OCI-LY7 (cell line): ENCODE measurements around the gene STRBP. TPM values are rescaled to one million over a fixed set of nuclear protein-coding genes. Genes with fewer than 3 reads are reported as not detected.
"Not testable (repeated sequence)": the region's sequence is repeated elsewhere in the genome, so short reads cannot be mapped to it uniquely, and the experiment has no call there.

Experiments
- BruUV-seq: library from RNA; stranded (reverse); fragments of 400-500 nt; replicated peaks from 2 replicates; lab custom pipeline; 2021; lab: Mats Ljungman, UMichigan
- CTCF ChIA-PET: fragments of 300-600 bp; sonication (Branson Sonifier 250); formaldehyde crosslinking; loops from one replicate; lab custom pipeline; 2022; ENCODE audit warnings: antibody characterized with exemption; ENCODE audit not compliant: unreplicated experiment; lab: Charles Lee
- POLR2A ChIA-PET: fragments of 300-600 bp; sonication (Branson Sonifier 250); formaldehyde crosslinking; loops from one replicate; lab custom pipeline; 2022; ENCODE audit warnings: antibody characterized with exemption; lab: Charles Lee
- DNase-seq: peaks from one replicate; pipeline ENCODE4 v3.0.0-alpha.2; 2015; ENCODE audit warnings: low spot score
- H2AFZ ChIP-seq: fragments of 200-600 bp; sonication (generic), shearing (Covaris generic); 2 replicates; pipeline ENCODE4 v1.6.1; 2014; ENCODE audit warnings: mild to moderate bottlenecking, antibody characterized with exemption, low read length, moderate library complexity
- H3K27ac ChIP-seq: fragments of 200-600 bp; sonication (generic); 2 replicates; pipeline ENCODE4 v1.5.1; 2014; ENCODE audit warnings: mixed run types, low read depth, mild to moderate bottlenecking, moderate library complexity, low read length, inconsistent platforms; ENCODE audit not compliant: poor library complexity, severe bottlenecking
- H3K36me3 ChIP-seq: fragments of 200-600 bp; sonication (generic); 2 replicates; pipeline ENCODE4 v1.6.1; 2014; ENCODE audit warnings: mild to moderate bottlenecking, antibody characterized with exemption, low read length, moderate library complexity, mixed read lengths; ENCODE audit not compliant: insufficient read depth
- H3K4me1 ChIP-seq: fragments of 200-600 bp; sonication (generic); 2 replicates; pipeline ENCODE4 v1.5.1; 2014; ENCODE audit warnings: mild to moderate bottlenecking, low read length; ENCODE audit not compliant: insufficient read depth, poor library complexity, severe bottlenecking
- H3K4me2 ChIP-seq: fragments of 200-600 bp; sonication (generic); 2 replicates; pipeline ENCODE4 v1.6.1; 2014; ENCODE audit warnings: mild to moderate bottlenecking, low read length
- H3K4me3 ChIP-seq: fragments of 200-600 bp; sonication (generic); 2 replicates; pipeline ENCODE4 v1.5.1; 2014; ENCODE audit warnings: mild to moderate bottlenecking, low read depth, low read length; ENCODE audit not compliant: poor library complexity, severe bottlenecking
- H3K79me2 ChIP-seq: fragments of 200-600 bp; sonication (generic); 2 replicates; pipeline ENCODE4 v1.6.1; 2016; ENCODE audit warnings: low read depth, mild to moderate bottlenecking, low read length, moderate library complexity, mixed read lengths; ENCODE audit not compliant: insufficient read depth
- H3K9me2 ChIP-seq: fragments of 200-600 bp; sonication (generic); 2 replicates; pipeline ENCODE4 v1.6.1; 2016; ENCODE audit warnings: mild to moderate bottlenecking, low read length, mixed read lengths; ENCODE audit not compliant: insufficient read depth
- H3K9me3 ChIP-seq: fragments of 200-600 bp; sonication (generic); 2 replicates; pipeline ENCODE4 v1.6.1; 2014; ENCODE audit warnings: mild to moderate bottlenecking, mixed run types, low read length, mixed read lengths
- H4K20me1 ChIP-seq: fragments of 200-600 bp; sonication (generic); 2 replicates; pipeline ENCODE4 v1.6.1; 2014; ENCODE audit warnings: mild to moderate bottlenecking, antibody characterized with exemption, low read length, moderate library complexity, mixed read lengths; ENCODE audit not compliant: insufficient read depth
- EZH2phosphoT487 ChIP-seq: fragments of 200-600 bp; sonication (generic); IDR thresholded peaks from 2 replicates; pipeline ENCODE4 v1.6.1; 2018; ENCODE audit warnings: low read depth, borderline replicate concordance, mild to moderate bottlenecking, mixed run types, antibody characterized with exemption, low read length, moderate library complexity, mixed read lengths
- intact Hi-C: fragments of 100-400 bp; cut with micrococcal nuclease; formaldehyde crosslinking; loops from one replicate; pipeline ENCODE4 v1.10.0; 2022; ENCODE audit not compliant: unreplicated experiment
- total RNA-seq, 2 experiments: library from RNA; depleted of rRNA in 1 of 2; stranded (reverse); fragments of >200 nt in 1 of 2; shearing (Covaris generic) in 1 of 2; gene quantifications; 2 replicates each; pipeline ENCODE4 v1.2.3, GENCODE V29; 2014 to 2022
- TF ChIP-seq, protein P1 (sequence below): fragments of 200-600 bp; sonication (generic); conservative IDR thresholded peaks from 2 replicates; pipeline ENCODE4 v1.5.1; 2014; ENCODE audit warnings: mild to moderate bottlenecking, antibody characterized with exemption, low read length, moderate library complexity, mixed read lengths

The STRBP gene
- total RNA-seq, 2 experiments from 2014 or later: 82.8 to 179 TPM

DNA sequence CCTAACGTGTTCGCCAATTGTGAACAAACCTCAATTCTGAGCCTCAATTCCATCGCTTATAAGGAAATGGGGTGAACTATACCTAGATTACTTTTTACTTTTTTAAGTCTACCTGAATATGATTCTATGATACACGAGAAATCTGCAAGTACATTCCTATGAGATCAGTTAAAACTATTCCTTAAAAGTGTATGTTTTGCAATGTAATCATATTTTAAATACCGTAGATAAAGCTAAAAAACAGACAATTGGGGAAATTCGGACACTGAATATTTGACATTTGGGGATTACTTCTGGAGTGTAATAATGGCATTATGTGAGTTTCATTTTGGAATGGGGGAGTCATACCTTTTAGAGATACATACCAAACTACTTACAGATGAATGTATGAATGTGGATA, 62.3 kb downstream of the STRBP start:
- Histone ChIP-seq H3K79me2 (peaks cover 25% of the 10 kb centered on the region; the same call in 1 of the 2 replicates), H3K36me3 (peaks cover 30% of the 10 kb centered on the region), H3K27ac (no peak overlapping the region), H3K4me2 (no peak overlapping the region), H4K20me1 (no peaks in the 10 kb centered on the region), H3K9me2 (no peaks in the 10 kb centered on the region), H2AFZ (no peak overlapping the region), H3K4me3 (no peak overlapping the region), H3K9me3 (no peaks in the 10 kb centered on the region; the same call in 1 of the 2 replicates), H3K4me1 (peaks cover 4% of the 10 kb centered on the region)
- DNase-seq: no peak
- POLR2A ChIA-PET: interaction anchor here (1.1 to 2.7 kb wide), 2 partner anchors 23 to 30 kb away, joined by 3 to 13 read pairs; no protein-coding TSS in a partner anchor
- CTCF ChIA-PET: no interaction called here
- BruUV-seq: no TSS peak
- intact Hi-C loops: no loop called here
- TF ChIP-seq EZH2phosphoT487: no peak
- TF ChIP-seq, protein P1, sequence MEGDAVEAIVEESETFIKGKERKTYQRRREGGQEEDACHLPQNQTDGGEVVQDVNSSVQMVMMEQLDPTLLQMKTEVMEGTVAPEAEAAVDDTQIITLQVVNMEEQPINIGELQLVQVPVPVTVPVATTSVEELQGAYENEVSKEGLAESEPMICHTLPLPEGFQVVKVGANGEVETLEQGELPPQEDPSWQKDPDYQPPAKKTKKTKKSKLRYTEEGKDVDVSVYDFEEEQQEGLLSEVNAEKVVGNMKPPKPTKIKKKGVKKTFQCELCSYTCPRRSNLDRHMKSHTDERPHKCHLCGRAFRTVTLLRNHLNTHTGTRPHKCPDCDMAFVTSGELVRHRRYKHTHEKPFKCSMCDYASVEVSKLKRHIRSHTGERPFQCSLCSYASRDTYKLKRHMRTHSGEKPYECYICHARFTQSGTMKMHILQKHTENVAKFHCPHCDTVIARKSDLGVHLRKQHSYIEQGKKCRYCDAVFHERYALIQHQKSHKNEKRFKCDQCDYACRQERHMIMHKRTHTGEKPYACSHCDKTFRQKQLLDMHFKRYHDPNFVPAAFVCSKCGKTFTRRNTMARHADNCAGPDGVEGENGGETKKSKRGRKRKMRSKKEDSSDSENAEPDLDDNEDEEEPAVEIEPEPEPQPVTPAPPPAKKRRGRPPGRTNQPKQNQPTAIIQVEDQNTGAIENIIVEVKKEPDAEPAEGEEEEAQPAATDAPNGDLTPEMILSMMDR: no peak

DNA sequence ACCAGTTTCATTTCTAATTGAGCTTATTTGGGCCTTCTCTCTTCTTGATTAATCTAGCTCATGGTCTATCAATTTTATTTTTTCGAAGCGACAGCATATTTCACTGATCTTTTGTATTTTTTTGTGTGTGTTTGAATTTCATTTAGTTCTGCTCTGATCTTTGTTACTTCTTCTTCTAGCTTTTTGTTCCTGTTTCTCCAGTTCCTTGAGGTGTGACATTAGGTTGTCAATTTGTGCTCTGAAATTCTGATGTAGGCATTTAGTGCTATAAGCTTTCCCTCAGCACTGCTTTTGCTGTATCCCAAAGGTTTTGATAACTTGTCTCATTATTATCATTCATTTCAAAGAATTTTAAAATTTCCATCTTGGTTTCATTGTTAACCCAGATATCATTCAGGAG, 67.3 kb downstream of the STRBP start:
- POLR2A ChIA-PET: interaction anchor here (0.9 to 1.3 kb wide), 2 partner anchors 14 to 30 kb away, joined by 3 to 4 read pairs; no protein-coding TSS in a partner anchor
- Histone ChIP-seq H3K36me3 (peaks cover 30% of the 10 kb centered on the region), H2AFZ (no peak overlapping the region), H3K9me2 (no peaks in the 10 kb centered on the region), H3K79me2 (peaks cover 13% of the 10 kb centered on the region; the same call in 1 of the 2 replicates), H3K4me1 (peaks cover 5% of the 10 kb centered on the region), H4K20me1 (no peaks in the 10 kb centered on the region), H3K9me3 (no peaks in the 10 kb centered on the region; the same call in 1 of the 2 replicates), H3K4me3 (no peak overlapping the region), H3K27ac (no peak overlapping the region), H3K4me2 (no peak overlapping the region)
- BruUV-seq: no TSS peak
- intact Hi-C loops: no loop called here
- no peak for TF ChIP-seq EZH2phosphoT487
- TF ChIP-seq, protein P1: no peak
- no peak for DNase-seq
- CTCF ChIA-PET: no interaction called here

DNA sequence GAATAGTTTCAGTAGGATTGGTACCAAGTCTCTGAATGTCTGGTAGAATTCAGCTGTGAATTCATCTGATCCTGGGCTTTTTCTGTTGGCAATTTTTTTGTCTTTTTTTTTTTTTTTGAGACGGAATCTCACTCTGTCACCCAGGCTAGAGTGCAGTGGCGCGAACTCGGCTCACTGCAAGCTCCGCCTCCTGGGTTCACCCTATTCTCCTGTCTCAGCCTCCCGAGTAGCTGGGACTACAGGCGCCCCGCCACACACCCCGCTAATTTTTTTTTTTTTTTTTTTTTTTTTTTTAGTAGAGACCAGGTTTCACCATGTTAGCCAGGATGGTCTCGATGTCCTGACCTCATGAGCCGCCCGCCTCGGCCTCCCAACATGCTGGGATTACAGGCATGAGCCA, 67.9 kb downstream of the STRBP start:
- H3K79me2 ChIP-seq: peaks cover 19% of the 10 kb centered on the region; the same call in 1 of the 2 replicates
- H3K9me3 ChIP-seq, CTCF ChIA-PET, H3K27ac ChIP-seq, H3K4me1 ChIP-seq, H3K9me2 ChIP-seq, DNase-seq, H3K4me3 ChIP-seq, H2AFZ ChIP-seq, intact Hi-C loops, BruUV-seq, H3K4me2 ChIP-seq, H4K20me1 ChIP-seq: not testable (repeated sequence)
- H3K36me3 ChIP-seq: peaks cover 23% of the 10 kb centered on the region
- POLR2A ChIA-PET: interaction anchor here (0.6 to 1.3 kb wide), 3 partner anchors 13 to 96 kb away, joined by 3 to 4 read pairs (median 3); no protein-coding TSS in a partner anchor
